HCEC 1CT (cell line): Measurements from ENCODE around the gene GNG12.

Source experiments
- DNase-seq: peaks from one replicate; pipeline ENCODE4 v3.0.0-alpha.2; 2017

GNG12 gene

DNA sequence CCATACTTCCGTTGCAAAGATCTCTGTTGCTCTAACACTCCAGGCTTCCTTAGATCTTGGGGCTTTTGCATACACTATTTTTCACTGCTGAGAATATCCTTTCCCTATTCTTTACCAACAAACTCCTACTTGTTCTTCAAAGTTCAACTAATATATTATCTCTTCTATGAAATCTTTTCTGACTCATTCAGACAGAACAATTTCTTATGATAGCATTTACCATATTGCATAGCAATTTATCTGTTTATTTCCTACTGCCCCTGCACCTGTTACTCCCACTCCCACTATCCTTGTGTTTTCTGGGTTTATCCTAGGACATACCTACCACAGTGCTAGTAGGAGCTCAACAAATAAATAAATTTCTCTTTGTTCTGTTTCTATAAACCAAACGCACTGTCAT is 137.3 kb downstream of the GNG12 start:
- DNase-seq, result no peak

DNA sequence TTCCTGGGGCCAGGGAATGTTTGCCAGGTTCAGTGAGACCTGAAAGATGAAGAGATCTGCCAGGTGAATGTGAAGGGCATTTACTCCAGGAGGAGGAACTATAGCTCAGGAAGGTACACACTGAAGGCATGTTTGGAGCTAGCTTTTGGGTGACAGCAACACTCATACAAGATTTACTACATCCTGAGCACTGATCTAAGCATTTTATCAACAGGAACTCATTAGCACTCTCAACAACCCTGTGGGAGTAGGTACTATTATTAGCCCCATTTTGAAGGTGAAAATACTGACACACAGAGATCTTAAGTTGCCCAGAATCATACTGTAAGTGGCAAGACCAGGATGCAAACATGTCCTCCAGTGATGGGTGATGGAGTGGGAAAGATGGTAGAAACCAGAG is 141.6 kb downstream of the GNG12 start:
- no peak for DNase-seq

DNA sequence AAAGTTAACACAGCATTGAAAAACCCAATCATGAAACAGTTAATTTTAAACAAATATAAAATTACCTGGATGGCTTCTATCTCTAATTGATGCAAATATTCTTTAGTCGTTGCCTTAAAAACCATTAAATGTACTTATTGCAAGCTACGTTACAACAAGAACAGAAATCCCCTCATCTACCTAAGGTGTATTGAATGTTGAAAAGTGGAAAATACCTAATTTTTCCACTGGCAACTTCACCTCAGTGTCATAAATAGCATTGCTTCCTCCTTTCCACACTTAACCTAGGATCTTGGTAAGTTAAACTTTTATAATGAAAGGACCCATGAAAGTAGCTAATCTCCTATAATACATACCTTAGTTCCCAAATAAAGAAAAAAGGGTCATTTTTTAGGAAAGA is 142.9 kb downstream of the GNG12 start:
- no peak for DNase-seq

DNA sequence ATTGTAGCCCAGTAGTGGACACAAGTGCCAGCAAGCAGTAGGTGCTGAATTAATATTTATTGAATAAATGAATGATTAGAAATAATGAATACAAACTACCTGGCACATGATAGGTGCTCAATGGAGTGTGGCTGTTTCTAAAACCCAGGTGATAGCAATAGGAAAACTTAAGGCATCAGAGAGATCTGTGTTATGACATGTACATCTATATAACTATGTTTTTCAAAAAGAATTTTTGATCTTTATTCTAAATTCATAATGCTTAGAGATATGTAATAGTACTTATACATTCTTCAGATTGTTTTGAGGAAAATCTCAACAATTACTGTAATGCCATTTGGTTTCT is 143.3 kb downstream of the GNG12 start:
- no peak for DNase-seq

DNA sequence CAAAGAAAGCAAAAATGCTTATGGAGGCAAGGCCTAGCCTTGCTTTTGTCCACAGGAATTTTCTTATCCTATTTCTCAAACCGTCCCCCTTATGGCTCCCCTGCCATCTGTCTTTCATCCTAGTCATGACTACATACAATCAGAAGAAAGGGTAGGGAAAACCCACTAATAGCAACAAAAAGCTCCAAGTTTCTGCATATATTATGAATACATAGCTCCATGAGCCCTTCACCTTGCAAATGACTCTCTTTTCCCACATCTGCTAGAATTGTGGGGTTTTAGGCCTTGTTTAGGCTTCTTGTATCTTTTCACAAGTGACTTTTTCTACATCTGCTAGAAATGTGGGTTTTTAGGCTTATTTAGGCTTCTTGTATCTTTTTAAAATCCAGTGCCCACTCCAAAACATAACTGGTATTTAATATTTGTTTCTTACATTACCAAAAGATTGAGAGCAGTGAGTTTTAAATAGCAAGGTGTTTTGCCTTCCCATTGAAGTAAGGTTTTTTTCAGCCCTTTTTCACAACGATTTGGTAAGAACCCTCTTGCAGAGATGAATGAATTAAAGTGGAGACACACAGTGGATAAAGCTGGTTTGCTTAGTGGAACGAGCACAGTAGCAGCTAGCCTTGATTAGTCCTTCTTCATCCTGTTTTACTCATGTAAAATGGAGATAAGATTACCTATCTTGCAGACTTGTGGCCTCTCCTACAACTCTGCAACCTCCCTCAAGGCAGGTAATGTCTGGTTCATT is 143.8 kb downstream of the GNG12 start:
- DNase-seq, result no peak

DNA sequence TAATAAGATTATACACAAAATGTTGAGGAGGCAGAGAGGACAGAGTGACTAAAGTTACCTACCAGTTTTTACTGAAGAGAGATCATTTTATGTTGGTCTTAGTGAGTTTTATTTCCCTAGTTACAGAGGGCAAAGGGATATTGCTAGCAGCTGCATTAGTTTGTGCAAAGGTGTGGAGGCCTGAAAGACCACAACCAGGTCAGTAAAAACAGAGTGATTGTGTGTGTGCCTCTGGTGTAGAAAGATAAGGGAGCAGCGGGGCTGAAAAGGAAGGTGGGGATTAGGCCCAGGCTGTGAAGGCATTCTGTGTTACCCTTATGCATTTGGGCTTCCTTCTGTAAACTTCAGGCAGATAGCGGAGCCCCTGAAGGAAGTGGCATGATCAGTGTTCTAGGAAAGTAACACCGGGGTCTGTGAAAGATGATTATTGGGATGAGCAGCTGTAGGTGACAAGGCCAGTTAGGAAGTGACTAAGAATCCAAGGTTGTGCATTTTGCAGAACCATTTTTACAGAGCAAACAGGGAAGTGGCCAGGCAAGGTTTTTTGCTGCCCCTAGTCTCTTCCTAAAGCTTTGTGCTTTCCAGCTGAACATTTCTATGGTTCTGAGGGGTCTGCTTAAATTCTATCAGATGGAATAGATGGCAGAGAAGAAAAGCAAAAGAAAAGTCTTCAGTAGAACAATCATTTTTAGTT is 144.6 kb downstream of the GNG12 start:
- no peak for DNase-seq

DNA sequence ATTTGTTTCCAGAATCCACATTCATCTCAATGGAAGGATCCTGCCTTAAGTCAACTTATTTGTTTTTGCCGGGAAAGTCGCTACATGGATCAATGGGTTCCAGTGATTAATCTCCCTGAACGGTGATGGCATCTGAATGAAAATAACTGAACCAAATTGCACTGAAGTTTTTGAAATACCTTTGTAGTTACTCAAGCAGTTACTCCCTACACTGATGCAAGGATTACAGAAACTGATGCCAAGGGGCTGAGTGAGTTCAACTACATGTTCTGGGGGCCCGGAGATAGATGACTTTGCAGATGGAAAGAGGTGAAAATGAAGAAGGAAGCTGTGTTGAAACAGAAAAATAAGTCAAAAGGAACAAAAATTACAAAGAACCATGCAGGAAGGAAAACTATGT is 145.6 kb downstream of the GNG12 start:
- DNase-seq, result peak; percentile 79

DNA sequence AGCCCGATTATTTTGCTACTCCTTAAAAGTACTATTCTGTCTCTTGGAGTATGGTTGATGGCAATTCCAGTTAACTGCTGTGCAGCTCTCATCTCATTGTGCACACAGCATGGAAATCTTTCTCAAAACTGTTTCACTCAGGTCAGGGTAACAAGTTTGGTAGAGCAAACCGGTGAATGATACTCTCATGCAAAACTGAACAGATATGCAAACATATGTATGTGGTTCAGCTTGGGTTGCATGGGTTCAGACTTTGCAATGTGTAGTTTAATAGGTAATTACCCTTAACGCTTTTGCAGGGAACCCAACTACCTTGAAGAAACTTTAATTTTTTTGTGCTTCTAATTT is 146.1 kb downstream of the GNG12 start:
- DNase-seq, result no peak

DNA sequence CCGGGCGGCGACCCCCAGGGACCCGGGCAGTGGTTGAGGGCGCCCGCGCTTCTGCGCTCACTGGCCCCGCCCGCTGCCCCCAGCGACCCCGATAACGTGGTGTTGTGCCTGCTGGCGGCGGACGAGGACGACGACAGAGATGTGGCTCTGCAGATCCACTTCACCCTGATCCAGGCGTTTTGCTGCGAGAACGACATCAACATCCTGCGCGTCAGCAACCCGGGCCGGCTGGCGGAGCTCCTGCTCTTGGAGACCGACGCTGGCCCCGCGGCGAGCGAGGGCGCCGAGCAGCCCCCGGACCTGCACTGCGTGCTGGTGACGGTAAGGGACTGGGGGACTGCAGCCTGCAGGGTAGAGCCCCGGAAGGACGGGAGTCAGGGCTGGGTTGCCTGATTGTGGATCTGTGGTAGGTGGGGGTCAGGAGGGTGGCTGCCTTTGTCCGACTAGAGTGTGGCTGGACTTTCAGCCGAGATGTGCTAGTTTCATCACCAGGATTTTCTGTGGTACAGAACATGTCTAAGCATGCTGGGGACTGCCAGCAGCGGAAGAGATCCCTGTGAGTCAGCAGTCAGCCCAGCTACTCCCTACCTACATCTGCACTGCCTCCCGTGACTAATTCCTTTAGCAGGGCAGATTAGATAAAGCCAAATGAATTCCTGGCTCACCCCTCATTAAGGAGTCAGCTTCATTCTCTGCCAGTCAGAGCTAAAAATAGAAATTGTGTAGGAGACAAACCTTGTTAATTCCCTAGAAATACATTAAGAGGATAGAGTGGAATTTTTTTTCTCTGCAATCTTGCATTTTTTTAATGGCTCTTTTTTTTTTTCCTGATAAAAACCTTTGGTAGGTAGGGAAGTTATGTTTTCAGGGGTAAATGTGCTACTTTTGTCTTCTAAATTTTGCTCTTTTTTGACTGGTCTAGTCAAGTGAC is 146.7 kb downstream of the GNG12 start:
- peak; percentile 99 for DNase-seq

DNA sequence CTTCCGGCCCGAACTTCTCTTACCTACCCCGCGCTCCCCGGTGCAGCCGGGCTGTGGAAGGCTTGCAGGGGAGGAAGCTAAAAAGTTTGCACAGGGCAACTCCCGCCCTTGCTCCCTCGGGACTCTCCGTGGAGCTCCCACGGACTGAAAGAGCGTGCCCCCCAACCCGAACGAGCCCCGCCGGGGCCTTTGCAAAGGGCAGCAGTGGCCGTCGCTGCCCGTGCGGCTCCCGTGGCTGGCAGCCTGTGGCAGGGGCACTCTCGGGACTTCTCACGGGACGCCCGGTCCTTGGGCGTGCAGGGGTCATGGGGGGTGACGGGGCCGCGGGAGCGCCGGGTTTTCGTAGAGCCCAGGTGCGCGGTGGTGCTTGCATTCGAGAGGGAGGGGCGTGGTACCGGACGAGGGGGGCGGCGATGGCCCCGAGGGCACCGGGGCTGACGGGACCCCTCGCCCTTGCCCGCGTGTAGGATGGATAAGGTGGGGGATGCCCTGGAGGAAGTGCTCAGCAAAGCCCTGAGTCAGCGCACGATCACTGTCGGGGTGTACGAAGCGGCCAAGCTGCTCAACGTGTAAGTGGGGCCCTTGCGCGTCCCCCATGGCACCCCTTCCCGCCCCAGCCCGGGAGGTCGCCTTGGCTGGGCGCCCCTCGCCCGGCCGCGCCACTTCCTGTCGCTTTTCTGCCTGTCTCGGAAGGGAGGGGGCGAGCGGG is 147.6 kb downstream of the GNG12 start:
- peak; percentile 64 for DNase-seq

DNA sequence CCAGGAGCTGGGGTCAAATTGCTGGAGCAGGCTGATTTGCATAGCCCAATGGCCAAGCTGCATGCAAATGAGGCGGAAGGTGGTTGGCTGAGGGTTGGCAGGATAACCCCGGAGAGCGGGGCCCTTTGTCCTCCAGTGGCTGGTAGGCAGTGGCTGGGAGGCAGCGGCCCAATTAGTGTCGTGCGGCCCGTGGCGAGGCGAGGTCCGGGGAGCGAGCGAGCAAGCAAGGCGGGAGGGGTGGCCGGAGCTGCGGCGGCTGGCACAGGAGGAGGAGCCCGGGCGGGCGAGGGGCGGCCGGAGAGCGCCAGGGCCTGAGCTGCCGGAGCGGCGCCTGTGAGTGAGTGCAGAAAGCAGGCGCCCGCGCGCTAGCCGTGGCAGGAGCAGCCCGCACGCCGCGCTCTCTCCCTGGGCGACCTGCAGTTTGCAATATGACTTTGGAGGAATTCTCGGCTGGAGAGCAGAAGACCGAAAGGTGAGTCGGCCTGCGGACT is 148.2 kb downstream of the GNG12 start, which contains the start of gene GADD45A:
Gene GADD45A (plus strand): TSS at position 135 of the 491 bp plus-strand sequence. CDS start 294 bp downstream, at position 429.
- DNase-seq, result peak; percentile 99

DNA sequence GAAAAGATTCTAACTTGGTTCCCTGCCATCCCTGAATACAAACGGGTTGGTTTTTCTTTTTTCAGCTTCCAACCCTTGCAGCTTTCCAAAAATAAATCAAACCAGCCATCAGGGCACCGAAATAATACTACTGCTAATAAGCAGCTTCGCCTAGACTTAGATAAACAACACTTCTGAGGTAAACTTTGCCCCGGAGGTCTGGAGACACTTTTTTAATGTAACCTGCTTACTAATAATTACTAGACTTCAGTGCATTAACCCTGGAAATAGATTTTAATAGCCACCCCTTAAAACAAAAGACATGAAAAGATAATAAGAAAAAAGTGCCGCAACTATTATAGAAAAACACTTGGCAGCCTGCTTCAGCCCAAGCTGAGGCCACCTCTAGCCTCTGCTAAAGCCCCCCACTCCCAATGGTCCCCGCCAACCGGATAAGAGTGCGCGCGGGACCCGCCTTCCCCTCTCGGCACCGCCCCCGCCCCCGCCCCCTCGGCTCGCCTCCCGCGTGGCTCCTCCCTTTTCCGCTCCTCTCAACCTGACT is 148.7 kb downstream of the GNG12 start:
- no peak for DNase-seq

DNA sequence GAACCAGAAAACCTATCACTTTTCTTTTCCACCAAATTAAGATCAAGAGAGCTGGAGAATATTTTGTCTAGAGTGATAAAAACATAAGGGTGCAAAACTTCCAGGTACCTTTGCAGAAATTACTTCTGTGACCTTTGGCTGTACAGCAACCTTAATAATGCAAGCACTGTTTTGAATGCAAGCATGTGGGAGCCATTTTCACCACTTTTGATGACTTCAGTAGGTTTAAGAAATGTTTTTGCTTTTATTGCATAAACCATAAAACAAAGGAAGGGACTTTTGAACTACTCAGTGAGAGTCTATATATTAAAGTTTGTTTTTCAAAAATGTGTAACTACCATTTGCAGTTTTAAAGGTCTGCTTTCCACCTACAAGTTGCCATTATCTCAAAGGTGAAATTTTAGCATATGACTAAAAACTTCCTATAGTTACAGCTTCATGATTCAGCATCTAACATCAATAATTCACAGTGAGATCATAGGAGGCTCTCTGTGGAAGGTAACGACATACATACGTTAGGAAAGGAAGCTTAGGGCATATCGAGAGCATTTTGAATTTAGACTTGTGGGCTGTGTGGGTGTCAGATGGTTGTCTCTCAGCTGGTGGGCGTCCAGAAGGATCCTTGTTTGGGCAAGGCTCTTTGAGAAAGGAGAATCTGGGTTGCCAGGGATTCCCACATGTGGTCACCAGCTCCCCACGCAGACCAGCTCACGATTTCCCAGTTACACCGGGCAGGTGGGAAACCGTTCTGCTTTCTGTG is 149.3 kb downstream of the GNG12 start:
- peak; percentile 54 for DNase-seq

DNA sequence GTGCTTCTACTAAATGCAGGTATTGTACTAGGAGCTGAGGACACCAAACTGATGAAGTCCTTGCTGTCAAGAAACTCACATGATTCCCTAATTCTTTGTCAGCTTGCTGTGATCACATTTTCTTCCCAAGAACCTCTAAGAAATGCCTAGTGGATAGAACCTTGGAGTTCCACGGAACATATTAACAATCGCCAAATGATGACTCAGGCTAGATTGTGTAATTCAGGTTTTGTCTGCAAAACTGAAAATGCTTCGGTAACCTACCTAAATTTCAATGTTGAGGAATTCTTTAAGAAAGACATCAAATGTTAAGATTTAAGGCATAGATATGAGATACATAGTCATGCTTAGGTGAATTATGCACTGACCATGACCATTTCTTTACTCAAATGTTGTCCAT is 150.0 kb downstream of the GNG12 start:
- peak; percentile 77 for DNase-seq

DNA sequence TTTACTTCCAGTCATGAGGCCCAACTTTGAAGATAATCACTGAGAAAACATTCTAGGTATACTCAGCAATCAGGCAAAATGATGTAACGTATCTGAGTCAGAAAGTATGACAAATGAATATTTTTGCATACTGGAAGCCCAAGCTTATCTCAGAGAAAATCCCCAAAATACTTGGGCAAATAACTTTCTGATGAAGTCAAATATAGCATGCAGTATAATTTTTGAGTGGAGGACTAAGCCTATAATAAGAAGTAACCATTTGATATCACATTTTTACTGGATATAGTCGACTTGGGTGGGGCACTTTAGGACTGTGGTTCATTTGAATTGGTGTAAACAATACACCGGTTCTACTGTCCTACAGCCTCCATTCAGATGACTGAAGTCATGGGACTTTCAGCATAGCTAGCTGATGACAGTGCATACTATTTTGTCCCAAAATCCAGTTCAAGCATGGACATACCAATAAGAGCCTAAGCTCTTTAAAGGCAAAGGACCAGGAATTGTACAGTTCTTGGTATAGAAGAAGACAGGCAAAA is 150.5 kb downstream of the GNG12 start:
- peak; percentile 89 for DNase-seq

DNA sequence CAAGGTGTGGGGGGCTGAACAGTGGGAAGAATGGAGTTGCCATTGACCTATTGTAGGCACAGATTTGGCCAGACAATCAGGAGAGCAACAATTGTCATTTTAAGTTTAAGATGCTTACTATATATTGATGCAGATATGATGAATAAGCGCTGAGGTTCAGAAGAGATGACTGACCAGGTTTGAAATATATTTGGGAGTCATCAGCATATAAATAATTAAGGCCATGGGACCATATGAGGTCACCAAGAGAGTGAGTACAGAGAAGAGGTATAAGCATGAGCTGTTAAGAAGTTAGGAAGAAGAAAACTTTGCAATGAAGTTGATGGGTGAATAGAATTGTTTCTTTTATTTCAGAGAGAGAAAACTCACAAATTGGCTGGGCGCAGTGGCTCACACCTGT is 152.8 kb downstream of the GNG12 start:
- peak; percentile 18 for DNase-seq

DNA sequence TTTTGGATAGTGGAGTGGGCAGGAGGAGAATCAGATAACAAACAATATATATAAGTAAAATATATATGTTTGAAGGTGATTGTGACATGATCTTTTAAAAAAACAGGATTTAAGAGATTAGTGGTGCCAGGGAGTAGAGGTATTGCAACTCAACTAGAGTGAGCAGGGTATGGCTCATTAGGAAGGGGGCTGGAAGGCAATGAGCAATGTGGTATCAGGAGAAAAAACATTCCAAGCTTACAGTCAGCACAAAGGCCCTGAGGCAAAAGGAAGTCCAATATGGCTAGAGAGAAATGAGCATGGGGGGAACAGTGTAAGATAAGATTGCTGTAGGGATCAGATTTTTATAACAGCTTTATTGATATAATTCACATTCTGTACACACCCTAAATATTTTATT is 153.6 kb downstream of the GNG12 start:
- DNase-seq, result peak; percentile 13

DNA sequence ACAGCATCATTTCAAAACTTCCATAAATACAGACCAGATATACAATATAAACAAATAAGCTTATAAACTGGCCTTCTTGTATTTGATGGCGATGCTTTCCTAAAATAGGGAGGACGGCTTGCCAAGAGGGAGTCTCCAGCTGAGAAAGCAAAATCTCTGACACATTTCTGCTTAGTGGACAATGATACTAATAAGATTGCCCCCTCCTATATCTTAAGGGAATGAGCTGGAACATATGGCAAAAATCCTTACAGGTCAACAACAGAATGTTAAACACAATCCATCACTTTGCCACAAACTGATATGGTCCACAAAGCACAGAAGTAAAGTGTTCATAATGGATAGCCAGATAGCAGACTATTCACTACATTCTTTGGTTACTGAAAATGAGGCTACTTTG is 155.3 kb downstream of the GNG12 start:
- no peak for DNase-seq

DNA sequence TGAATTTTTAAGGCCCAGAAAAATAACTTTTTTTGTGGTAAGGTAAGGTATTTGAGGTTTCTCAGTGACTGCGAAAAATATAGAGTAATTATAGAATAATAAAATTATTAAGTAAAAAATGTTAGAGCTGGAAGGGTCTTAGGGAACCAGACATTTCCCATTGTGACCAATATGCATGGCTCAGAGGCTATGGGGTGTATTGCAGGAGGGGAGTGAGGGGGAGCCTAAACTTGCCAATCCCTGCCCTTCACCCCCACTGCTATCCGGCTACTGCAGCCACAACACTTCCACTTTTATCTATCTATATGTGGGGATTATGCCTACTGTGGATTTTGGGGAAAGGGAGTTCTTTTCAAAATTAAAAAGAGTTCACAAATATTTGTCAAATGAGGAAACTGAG is 155.9 kb downstream of the GNG12 start:
- DNase-seq, result no peak

DNA sequence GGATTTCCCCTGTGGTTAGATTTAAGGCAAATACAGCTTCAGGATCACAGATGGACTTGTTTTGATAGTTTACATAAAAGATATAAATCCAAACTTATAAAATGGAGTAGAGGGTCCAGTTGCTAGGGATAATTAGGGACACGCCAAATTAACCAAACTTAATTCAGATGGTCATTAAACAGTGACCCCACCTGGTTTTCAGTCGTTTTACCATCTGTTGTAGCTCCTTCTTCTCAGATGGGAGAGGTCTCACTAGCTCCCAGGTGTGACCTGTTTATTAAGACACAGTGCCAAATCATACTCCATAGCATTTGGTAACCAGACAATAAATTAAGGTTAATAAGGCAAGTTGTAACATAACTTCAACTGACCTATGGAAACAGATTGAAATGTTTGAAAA is 156.3 kb downstream of the GNG12 start:
- no peak for DNase-seq

DNA sequence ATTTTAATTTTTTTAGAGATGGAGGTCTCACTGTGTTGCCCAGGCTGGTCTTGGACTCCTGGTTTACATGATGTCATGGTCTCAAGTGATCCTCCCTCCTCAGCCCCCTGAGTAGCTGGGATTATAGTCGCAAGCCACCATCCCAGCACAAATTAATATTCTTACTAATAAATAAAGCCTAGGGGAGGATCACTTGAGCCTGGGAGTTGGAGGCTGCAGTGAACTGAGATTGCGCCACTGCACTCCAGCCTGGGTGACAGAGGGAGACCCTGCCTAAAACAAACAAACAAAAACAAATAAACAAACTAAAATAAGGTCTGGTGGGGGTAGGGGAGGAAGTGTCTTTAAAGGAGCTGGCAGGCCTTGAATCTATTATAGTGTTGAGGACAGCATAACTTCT is 157.0 kb downstream of the GNG12 start:
- DNase-seq, result no peak
